NCI-H82 (cell line): ENCODE data around the gene COX8A.
"Not testable (repeated sequence)": the region's sequence is repeated elsewhere in the genome, so short reads cannot be mapped to it uniquely, and the experiment has no call there.

ENCODE experiments used
- DNase-seq: peaks from one replicate; lab custom pipeline; 2025; lab: John Stamatoyannopoulos, UW

Gene COX8A

GRCh38 chr11:63970902-63971301 lies 3.5 kb upstream of the COX8A start:
- DNase-seq: no peak

GRCh38 chr11:63973912-63974258 lies 535 bp upstream of the COX8A start:
- not testable (repeated sequence) for DNase-seq

- DNase-seq: no peak
These were observed 4.3 kb downstream of the COX8A start for GRCh38 chr11:63978551-63979239.

DNA sequence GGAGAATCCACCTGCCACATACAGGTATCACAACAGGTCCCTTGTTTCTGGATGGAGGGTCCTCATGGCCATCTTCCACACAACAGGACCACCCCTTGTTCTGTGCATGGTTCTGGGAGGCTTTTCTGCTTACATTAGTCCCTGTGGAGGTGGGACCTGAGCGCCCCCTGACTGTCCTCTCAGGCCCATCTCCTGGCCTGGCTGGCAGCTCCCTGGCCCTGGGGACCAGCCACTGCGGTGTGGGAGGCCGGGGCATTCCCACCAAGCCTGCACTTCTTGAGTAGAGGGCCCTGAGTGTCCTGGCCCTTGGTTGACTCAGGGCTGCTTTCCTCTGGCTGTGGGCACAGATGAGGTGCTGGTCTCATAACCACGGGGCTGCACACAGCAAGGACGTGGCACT lies 5.0 kb downstream of the COX8A start:
- no peak for DNase-seq

DNA sequence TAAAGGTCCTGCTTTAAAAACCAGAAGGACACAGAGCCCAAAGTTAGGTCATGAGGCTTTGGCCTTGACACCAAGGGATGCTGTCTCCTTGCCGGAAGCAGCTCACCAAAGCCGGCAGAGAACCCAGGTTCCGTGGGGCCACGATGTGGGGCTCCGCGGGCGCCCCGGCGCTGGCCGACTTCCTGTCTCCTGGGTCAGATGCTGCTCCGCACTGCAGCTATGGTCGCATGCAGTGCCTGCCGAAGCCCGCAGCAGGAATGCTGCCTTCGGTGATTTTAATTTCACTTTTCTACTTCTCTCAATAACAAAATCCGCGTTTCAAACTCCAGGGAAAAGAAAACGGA lies 11.4 kb downstream of the COX8A start:
- DNase-seq: no peak

GRCh38 chr11:63986156-63986931 lies 11.9 kb downstream of the COX8A start, which contains the start of gene OTUB1:
Gene OTUB1, plus strand, starts transcription at chr11:63986438. Its CDS starts 19 bp downstream, at chr11:63986457.
- peak; percentile 96 for DNase-seq

DNA sequence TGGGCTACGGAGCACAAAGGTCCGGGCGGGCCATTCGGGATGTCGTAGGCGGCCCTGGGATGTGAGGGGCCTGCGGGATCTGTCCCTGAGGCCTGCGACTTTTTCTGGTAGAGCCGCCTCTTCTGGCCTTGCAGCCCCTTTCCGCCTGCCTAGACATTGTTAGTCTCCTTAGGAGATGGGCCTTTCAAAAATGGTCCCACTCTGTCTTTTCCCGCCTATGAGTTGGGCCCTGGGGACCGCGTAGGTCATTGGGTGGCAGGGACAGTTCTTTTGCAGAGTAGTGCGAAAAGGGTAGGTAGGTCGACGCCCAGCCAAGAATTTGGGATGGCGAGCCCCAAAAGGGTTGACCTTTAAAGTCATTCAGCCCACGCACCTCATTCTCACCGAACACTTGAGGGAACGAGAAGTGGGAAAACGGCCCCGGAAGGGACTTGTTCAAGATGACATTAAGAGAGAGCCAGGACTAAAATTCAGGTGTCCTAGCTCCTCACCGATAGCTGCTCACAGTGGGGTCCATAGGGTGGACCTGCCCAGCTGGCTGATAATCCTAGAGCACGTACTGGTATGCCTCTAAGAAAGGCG lies 12.6 kb downstream of the COX8A start:
- no peak for DNase-seq

GRCh38 chr11:63991558-63991957 lies 17.1 kb downstream of the COX8A start:
- no peak for DNase-seq

DNA sequence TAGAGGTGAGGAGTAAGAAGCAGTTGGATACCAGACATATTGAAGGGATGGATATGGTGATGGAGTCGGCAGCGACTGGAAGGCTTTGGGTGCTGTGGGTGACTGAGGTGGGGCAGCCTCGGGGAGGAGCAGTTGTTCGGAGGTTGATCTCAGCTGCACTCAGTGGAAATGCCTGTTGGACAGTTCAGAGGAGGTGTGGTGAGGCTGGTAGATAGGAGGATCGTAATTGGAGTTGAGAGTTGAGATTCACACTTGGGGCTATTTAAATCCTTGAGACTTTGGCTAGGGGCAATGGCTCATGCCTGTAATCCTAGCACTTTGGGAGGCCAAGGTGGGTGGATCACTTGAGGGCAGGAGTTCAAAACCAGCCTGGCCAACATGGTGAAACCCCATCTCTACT lies 18.7 kb downstream of the COX8A start:
- DNase-seq: no peak

DNA sequence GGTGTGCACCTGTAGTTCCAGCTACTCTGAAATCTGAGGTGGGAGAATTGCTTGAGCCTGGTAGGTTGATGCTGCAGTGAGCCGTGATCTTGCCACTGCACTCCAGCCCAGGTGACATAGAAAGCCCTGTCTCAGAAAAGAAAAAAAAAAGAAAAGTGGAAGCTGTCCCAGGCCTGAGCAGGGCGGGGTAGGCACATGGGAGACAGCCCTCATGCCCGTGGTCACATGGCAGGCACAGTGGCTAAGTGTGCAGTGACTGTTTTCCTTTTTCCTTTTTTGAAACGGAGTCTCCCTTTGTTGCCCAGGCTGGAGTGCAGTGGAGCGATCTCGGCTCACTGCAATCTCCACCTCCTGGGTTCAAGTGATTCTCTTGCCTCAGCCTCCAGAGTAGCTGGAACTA lies 19.6 kb downstream of the COX8A start:
- no peak for DNase-seq

- DNase-seq: no peak
These were observed 22.1 kb downstream of the COX8A start for GRCh38 chr11:63996512-63996911.

- no peak for DNase-seq
These were observed 22.8 kb downstream of the COX8A start for GRCh38 chr11:63997104-63997700.

- no peak for DNase-seq
These were observed 23.4 kb downstream of the COX8A start for GRCh38 chr11:63997801-63998337.

- DNase-seq: no peak
These were observed 24.3 kb downstream of the COX8A start for GRCh38 chr11:63998558-63999348.

GRCh38 chr11:63999349-64000025 lies 25.1 kb downstream of the COX8A start:
- peak; percentile 61 for DNase-seq

- DNase-seq: peak; percentile 59
These were observed 25.8 kb downstream of the COX8A start for GRCh38 chr11:64000026-64000739.

DNA sequence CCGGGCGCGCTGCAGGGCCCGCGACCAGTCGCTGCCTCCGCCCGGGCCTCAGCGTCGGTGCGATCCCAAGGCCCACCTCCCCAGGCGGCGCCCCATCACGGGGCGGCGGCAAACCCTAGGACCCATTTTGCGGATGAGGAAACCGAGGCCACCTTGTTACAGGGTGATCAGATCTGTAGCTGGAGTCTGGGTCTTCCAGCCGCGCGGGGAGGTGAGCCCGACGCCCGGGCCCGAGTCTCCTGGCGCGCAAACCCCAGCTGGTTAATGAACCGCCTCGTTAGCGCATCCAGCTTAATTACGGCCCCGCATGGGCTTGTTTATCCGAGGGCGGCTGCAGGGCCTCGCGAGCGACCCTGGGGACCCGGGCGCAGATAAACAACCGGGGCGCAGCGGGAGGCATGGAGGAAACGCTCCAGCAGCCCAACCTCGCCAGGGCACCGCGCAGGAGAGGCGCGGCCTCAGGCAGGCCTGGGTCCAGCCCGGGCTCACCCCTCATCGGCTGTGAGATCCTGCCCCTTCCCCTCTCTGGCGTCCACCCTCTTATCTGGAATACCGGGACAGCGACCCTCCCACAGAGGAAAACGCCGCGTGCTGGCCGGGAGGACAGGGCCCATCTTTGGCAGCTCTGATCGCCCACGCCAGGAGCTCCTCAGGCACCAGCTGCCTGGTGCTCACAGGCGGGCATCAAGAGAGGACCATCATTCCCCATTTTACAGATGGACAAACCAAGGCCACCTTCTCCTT lies 26.5 kb downstream of the COX8A start:
- no peak for DNase-seq

DNA sequence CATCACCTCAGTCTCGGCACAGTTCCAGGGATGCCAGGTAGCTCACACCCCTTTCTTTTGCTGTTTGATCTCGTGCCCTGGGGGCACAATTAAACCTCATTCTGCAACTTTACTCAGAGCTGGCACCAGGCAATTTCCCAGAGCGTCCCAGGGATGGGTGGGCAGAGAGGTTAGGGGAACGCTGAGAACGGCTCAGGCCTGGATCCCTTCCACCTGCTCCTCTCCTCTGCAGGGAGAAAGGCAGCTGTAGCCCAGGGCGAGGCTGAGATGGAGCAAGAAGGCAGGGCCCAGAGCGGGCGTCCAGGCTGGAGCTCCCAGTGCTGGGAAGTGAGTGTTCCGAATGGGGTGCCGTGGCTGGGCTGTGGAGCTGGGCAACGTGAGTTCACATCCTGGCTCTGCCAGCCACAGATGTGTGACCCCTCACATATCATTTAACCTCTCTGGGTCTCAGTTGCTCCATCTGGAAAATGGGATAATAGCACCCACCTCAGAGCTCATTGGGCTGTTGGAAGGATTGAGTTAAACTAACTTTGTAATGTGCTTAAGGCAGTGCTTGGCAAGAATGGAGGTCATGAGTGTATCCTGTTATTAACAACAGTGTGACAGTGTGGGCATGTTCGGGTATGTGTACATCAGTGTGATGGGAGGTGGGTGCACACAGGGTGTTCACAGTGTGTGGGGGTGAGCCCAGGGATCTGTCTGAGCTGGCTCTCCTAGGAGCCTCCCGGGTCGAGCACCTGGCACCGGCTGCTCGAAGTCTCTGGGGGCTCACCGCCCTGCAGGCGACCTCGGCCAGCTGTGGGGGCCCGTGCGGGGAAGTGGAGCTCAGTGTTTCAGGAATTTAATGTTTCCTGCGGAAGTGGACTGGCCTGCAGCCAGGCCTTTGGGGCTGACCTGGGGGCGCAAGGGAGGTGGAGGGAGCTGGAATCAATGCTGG lies 27.3 kb downstream of the COX8A start:
- no peak for DNase-seq
